IPS-20b (cell line): Measurements from ENCODE around the gene CFLAR.

Experiments
- H3K27ac ChIP-seq: one replicate; pipeline ENCODE4 v1.5.1; 2013; ENCODE audit warnings: low read length
- H3K27me3 ChIP-seq: 2 replicates; pipeline ENCODE4 v1.6.1; 2013; ENCODE audit warnings: mild to moderate bottlenecking, low read length, inconsistent platforms; ENCODE audit not compliant: insufficient read depth
- H3K36me3 ChIP-seq: 2 replicates; pipeline ENCODE4 v1.6.1; 2013; ENCODE audit warnings: low read depth, mild to moderate bottlenecking, inconsistent platforms, low read length, moderate library complexity; ENCODE audit not compliant: insufficient read depth
- H3K4me1 ChIP-seq: 2 replicates; pipeline ENCODE4 v1.6.1; 2013; ENCODE audit warnings: mild to moderate bottlenecking, control low read depth, inconsistent platforms, low read length, moderate library complexity; ENCODE audit not compliant: insufficient read depth
- H3K4me3 ChIP-seq: 2 replicates; pipeline ENCODE4 v1.5.1; 2013; ENCODE audit warnings: mild to moderate bottlenecking, low read length, inconsistent platforms
- H3K9ac ChIP-seq: 2 replicates; pipeline ENCODE4 v1.6.1; 2013; ENCODE audit warnings: low read depth, mild to moderate bottlenecking, inconsistent platforms, low read length, moderate library complexity
- H3K9me3 ChIP-seq: 2 replicates; pipeline ENCODE4 v1.6.1; 2013; ENCODE audit warnings: mild to moderate bottlenecking, low read depth, low read length, inconsistent platforms; ENCODE audit not compliant: insufficient read depth

CFLAR gene

GRCh38 chr2:201122276-201122675 is 6.3 kb downstream of the CFLAR start:
- Histone ChIP-seq H3K27me3 (no peaks in the 10 kb centered on the region), H3K4me3 (no peak overlapping the region), H3K9me3 (no peaks in the 10 kb centered on the region), H3K9ac (no peak overlapping the region), H3K4me1 (peaks cover 8% of the 10 kb centered on the region), H3K36me3 (no peaks in the 10 kb centered on the region), H3K27ac (no peak overlapping the region)

- Histone ChIP-seq H3K4me1 (peaks cover 18% of the 10 kb centered on the region), H3K9ac (no peak overlapping the region), H3K4me3 (no peak overlapping the region), H3K27ac (no peak overlapping the region), H3K9me3 (no peaks in the 10 kb centered on the region), H3K27me3 (no peaks in the 10 kb centered on the region), H3K36me3 (no peaks in the 10 kb centered on the region)
Observed at GRCh38 chr2:201126308-201127151, 10.6 kb downstream of the CFLAR start.

GRCh38 chr2:201127152-201127511 is 11.2 kb downstream of the CFLAR start:
- Histone ChIP-seq H3K4me1 (peaks cover 20% of the 10 kb centered on the region), H3K9ac (no peak overlapping the region), H3K27ac (no peak overlapping the region), H3K27me3 (no peaks in the 10 kb centered on the region), H3K36me3 (no peaks in the 10 kb centered on the region), H3K4me3 (no peak overlapping the region), H3K9me3 (no peaks in the 10 kb centered on the region)

- H3K27me3 ChIP-seq, result no peaks in the 10 kb centered on the region
- no peak overlapping the region for H3K4me3 ChIP-seq
- no peaks in the 10 kb centered on the region for H3K36me3 ChIP-seq
- no peak overlapping the region for H3K9ac ChIP-seq
- no peaks in the 10 kb centered on the region for H3K9me3 ChIP-seq
- no peak overlapping the region for H3K27ac ChIP-seq
- H3K4me1 ChIP-seq, result peaks cover 20% of the 10 kb centered on the region
Observed at GRCh38 chr2:201127570-201127969, 11.6 kb downstream of the CFLAR start.

GRCh38 chr2:201128033-201128432 is 12.1 kb downstream of the CFLAR start:
- Histone ChIP-seq H3K36me3 (no peaks in the 10 kb centered on the region), H3K27ac (no peak overlapping the region), H3K9ac (no peak overlapping the region), H3K27me3 (no peaks in the 10 kb centered on the region), H3K9me3 (no peaks in the 10 kb centered on the region), H3K4me3 (no peak overlapping the region), H3K4me1 (peaks cover 20% of the 10 kb centered on the region)

- Histone ChIP-seq H3K36me3 (no peaks in the 10 kb centered on the region), H3K4me3 (no peak overlapping the region), H3K4me1 (peaks cover 20% of the 10 kb centered on the region), H3K9me3 (no peaks in the 10 kb centered on the region), H3K27ac (no peak overlapping the region), H3K9ac (no peak overlapping the region), H3K27me3 (no peaks in the 10 kb centered on the region)
Observed at GRCh38 chr2:201128933-201129505, 13.1 kb downstream of the CFLAR start.

- no peak overlapping the region for H3K9ac ChIP-seq
- no peak overlapping the region for H3K27ac ChIP-seq
- peaks cover 20% of the 10 kb centered on the region for H3K4me1 ChIP-seq
- H3K36me3 ChIP-seq, result no peaks in the 10 kb centered on the region
- H3K4me3 ChIP-seq, result no peak overlapping the region
- no peaks in the 10 kb centered on the region for H3K9me3 ChIP-seq
- no peaks in the 10 kb centered on the region for H3K27me3 ChIP-seq
Observed at GRCh38 chr2:201130524-201131186, 14.7 kb downstream of the CFLAR start.

DNA sequence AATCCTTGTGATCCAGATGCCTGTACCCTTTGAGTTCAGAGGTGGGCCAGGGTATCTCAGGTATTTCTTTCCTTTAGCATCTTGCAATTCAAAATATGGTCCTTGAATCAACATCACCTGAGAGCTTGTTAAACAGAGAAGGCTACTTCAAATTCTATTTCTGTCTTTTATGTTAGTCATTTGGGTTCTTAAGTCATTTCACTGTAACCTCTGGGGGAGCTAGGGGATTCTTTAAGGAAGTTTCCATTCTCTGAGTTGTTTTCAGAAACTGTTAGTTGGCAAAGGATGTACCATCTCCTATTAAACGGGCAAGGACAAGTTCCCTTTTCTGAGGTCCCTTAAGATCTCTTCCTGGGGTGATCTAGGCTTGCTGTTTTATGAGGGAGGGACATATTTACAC is 16.6 kb downstream of the CFLAR start:
- Histone ChIP-seq H3K4me1 (peaks cover 12% of the 10 kb centered on the region), H3K27ac (no peak overlapping the region), H3K27me3 (no peaks in the 10 kb centered on the region), H3K9me3 (no peaks in the 10 kb centered on the region), H3K4me3 (no peak overlapping the region), H3K36me3 (no peaks in the 10 kb centered on the region), H3K9ac (no peak overlapping the region)

- no peak overlapping the region for H3K9ac ChIP-seq
- H3K9me3 ChIP-seq, result no peaks in the 10 kb centered on the region
- H3K27me3 ChIP-seq, result no peaks in the 10 kb centered on the region; the same call in 1 of the 2 replicates
- peaks cover 8% of the 10 kb centered on the region; the same call in 1 of the 2 replicates for H3K4me1 ChIP-seq
- no peak overlapping the region for H3K27ac ChIP-seq
- no peaks in the 10 kb centered on the region for H3K36me3 ChIP-seq
- no peak overlapping the region for H3K4me3 ChIP-seq
Observed at GRCh38 chr2:201135386-201135785, 19.4 kb downstream of the CFLAR start.

- Histone ChIP-seq H3K9me3 (no peaks in the 10 kb centered on the region), H3K4me1 (0 out of 2 replicates have a peak, but pooled peaks cover 2% of the 10 kb centered on the region), H3K9ac (no peak overlapping the region), H3K4me3 (no peak overlapping the region), H3K27ac (no peak overlapping the region), H3K36me3 (no peaks in the 10 kb centered on the region), H3K27me3 (no peaks in the 10 kb centered on the region; the same call in 1 of the 2 replicates)
Observed at GRCh38 chr2:201136889-201137321, 20.9 kb downstream of the CFLAR start.

DNA sequence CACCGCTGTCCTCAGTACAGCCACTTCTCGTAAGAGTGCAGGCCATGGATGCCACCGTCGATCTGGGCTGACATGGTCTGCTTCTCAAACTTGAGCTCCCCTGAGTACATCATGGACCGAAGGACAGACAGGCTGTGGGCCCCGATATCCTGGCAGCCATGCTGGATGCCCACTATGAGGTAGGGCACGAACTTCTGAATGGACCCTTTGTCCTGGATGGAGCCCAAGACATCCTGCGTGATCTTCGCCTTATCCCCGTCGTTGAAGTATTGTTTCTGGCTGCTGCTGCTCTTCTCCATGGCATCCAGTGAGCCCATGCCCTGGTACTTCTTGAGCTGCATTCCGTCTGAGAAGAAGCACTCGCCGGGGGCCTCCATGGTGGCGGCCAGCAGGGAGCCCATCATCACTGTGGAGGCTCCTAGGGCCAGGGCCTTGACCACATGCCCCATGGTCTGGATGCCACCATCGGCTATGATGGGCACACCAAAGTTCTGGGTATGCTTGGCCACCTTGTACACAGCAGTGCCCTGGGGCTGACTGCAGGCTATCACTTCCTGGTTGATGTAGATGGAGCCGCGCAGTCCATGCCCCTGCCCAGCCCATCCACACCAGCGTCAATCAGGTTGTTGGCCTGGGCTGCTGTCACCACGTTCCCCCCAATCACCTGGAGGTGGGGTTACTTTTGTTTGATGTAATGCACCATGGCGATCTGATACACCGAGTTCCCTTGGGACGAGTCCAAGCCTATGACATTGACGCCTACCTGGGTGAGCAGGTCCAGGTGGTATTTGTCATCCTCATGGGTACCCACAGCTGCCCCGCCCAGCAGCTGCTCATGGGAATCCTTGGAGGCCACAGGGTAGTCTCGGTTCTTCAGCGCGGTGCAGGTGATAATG is 21.8 kb downstream of the CFLAR start:
- Histone ChIP-seq H3K9ac (no peak overlapping the region), H3K4me3 (no peak overlapping the region), H3K4me1 (no peaks in the 10 kb centered on the region), H3K27me3 (no peaks in the 10 kb centered on the region; the same call in 1 of the 2 replicates), H3K36me3 (no peaks in the 10 kb centered on the region), H3K27ac (no peak overlapping the region), H3K9me3 (no peaks in the 10 kb centered on the region)
